Activated naive CD4-positive, alpha-beta T cell treated with anti-CD3 and anti-CD28 coated beads, Interleukin-2, amount 50 U/mL, for 24 hours (primary cell): ENCODE data around the gene UHMK1.
"Not testable (repeated sequence)": the region's sequence is repeated elsewhere in the genome, so short reads cannot be mapped to it uniquely, and the experiment has no call there.

Experiments used
- H3K27ac Mint-ChIP-seq: one replicate; pipeline ENCODE4 v1.8.0; 2021; ENCODE audit warnings: mild to moderate bottlenecking, mixed read lengths
- H3K27me3 Mint-ChIP-seq: one replicate; pipeline ENCODE4 v1.8.0; 2021; ENCODE audit warnings: mixed read lengths
- H3K36me3 Mint-ChIP-seq: one replicate; pipeline ENCODE4 v1.8.0; 2021; ENCODE audit warnings: mixed read lengths
- H3K4me1 Mint-ChIP-seq: one replicate; pipeline ENCODE4 v1.8.0; 2021; ENCODE audit warnings: mixed read lengths
- H3K4me3 Mint-ChIP-seq: one replicate; pipeline ENCODE4 v1.8.0; 2021; ENCODE audit warnings: mild to moderate bottlenecking, mixed read lengths
- H3K9me3 Mint-ChIP-seq: one replicate; pipeline ENCODE4 v1.8.0; 2021; ENCODE audit warnings: mixed read lengths

The UHMK1 gene

GRCh38 chr1:162497723-162498495 lies at the start of gene UHMK1:
UHMK1 (plus strand) TSS chr1:162497818; CDS start chr1:162498001, 183 bp downstream.
- peaks cover 2% of the 10 kb centered on the region for H3K36me3 Mint-ChIP-seq
- H3K9me3 Mint-ChIP-seq, result no peaks in the 10 kb centered on the region
- H3K27ac Mint-ChIP-seq, result peak within 1 kb of the TSS; percentile 96
- H3K4me1 Mint-ChIP-seq, result peaks cover 37% of the 10 kb centered on the region
- H3K27me3 Mint-ChIP-seq, result no peaks in the 10 kb centered on the region
- H3K4me3 Mint-ChIP-seq, result peak within 1 kb of the TSS; percentile 98

- not testable (repeated sequence) for H3K36me3 Mint-ChIP-seq, H3K4me3 Mint-ChIP-seq, H3K27me3 Mint-ChIP-seq, H3K9me3 Mint-ChIP-seq, H3K4me1 Mint-ChIP-seq, H3K27ac Mint-ChIP-seq
Measured at GRCh38 chr1:162454361-162454760, 43.3 kb upstream of the UHMK1 start.

- Mint-ChIP-seq H3K4me1 (no peaks in the 10 kb centered on the region), H3K9me3 (no peaks in the 10 kb centered on the region), H3K36me3 (no peaks in the 10 kb centered on the region), H3K4me3 (no peak overlapping the region), H3K27ac (no peak overlapping the region), H3K27me3 (peaks cover 7% of the 10 kb centered on the region)
Measured at GRCh38 chr1:162456323-162456722, 41.3 kb upstream of the UHMK1 start.

- Mint-ChIP-seq H3K9me3 (no peaks in the 10 kb centered on the region), H3K4me1 (no peaks in the 10 kb centered on the region), H3K27me3 (peaks cover 5% of the 10 kb centered on the region), H3K36me3 (no peaks in the 10 kb centered on the region), H3K4me3 (no peak overlapping the region), H3K27ac (no peak overlapping the region)
Measured at GRCh38 chr1:162458236-162458635, 39.4 kb upstream of the UHMK1 start.

GRCh38 chr1:162462425-162462824 lies 35.2 kb upstream of the UHMK1 start:
- not testable (repeated sequence) for H3K4me1 Mint-ChIP-seq, H3K27me3 Mint-ChIP-seq, H3K36me3 Mint-ChIP-seq, H3K27ac Mint-ChIP-seq, H3K4me3 Mint-ChIP-seq
- H3K9me3 Mint-ChIP-seq, result peaks cover 10% of the 10 kb centered on the region

GRCh38 chr1:162463021-162463420 lies 34.6 kb upstream of the UHMK1 start:
- peaks cover 10% of the 10 kb centered on the region for H3K9me3 Mint-ChIP-seq
- H3K4me3 Mint-ChIP-seq, result no peak overlapping the region
- H3K4me1 Mint-ChIP-seq, result no peaks in the 10 kb centered on the region
- no peaks in the 10 kb centered on the region for H3K36me3 Mint-ChIP-seq
- no peaks in the 10 kb centered on the region for H3K27me3 Mint-ChIP-seq
- H3K27ac Mint-ChIP-seq, result no peak overlapping the region

GRCh38 chr1:162466797-162467196 lies 30.8 kb upstream of the UHMK1 start:
- Mint-ChIP-seq H3K9me3 (peaks cover 10% of the 10 kb centered on the region), H3K36me3 (no peaks in the 10 kb centered on the region), H3K4me3 (no peak overlapping the region), H3K27me3 (peaks cover 5% of the 10 kb centered on the region), H3K27ac (peak overlapping the region; percentile 26), H3K4me1 (no peaks in the 10 kb centered on the region)

GRCh38 chr1:162470216-162470615 lies 27.4 kb upstream of the UHMK1 start:
- peaks cover 10% of the 10 kb centered on the region for H3K9me3 Mint-ChIP-seq
- no peak overlapping the region for H3K27ac Mint-ChIP-seq
- no peaks in the 10 kb centered on the region for H3K4me1 Mint-ChIP-seq
- peaks cover 3% of the 10 kb centered on the region for H3K36me3 Mint-ChIP-seq
- H3K27me3 Mint-ChIP-seq, result peaks cover 6% of the 10 kb centered on the region
- no peak overlapping the region for H3K4me3 Mint-ChIP-seq

- Mint-ChIP-seq H3K27ac (no peak overlapping the region), H3K4me1 (no peaks in the 10 kb centered on the region), H3K9me3 (peaks cover 14% of the 10 kb centered on the region), H3K36me3 (peaks cover 3% of the 10 kb centered on the region), H3K4me3 (no peak overlapping the region), H3K27me3 (peaks cover 6% of the 10 kb centered on the region)
Measured at GRCh38 chr1:162471290-162471853, 26.2 kb upstream of the UHMK1 start.

- peaks cover 2% of the 10 kb centered on the region for H3K27me3 Mint-ChIP-seq
- H3K4me3 Mint-ChIP-seq, result no peak overlapping the region
- H3K9me3 Mint-ChIP-seq, result peaks cover 10% of the 10 kb centered on the region
- H3K4me1 Mint-ChIP-seq, result no peaks in the 10 kb centered on the region
- peaks cover 7% of the 10 kb centered on the region for H3K36me3 Mint-ChIP-seq
- H3K27ac Mint-ChIP-seq, result no peak overlapping the region
Measured at GRCh38 chr1:162475089-162475488, 22.5 kb upstream of the UHMK1 start.

GRCh38 chr1:162475539-162476185 lies 22.0 kb upstream of the UHMK1 start:
- no peaks in the 10 kb centered on the region for H3K4me1 Mint-ChIP-seq
- no peak overlapping the region for H3K4me3 Mint-ChIP-seq
- peaks cover 2% of the 10 kb centered on the region for H3K27me3 Mint-ChIP-seq
- H3K36me3 Mint-ChIP-seq, result peaks cover 7% of the 10 kb centered on the region
- no peak overlapping the region for H3K27ac Mint-ChIP-seq
- peaks cover 10% of the 10 kb centered on the region for H3K9me3 Mint-ChIP-seq

- peaks cover 7% of the 10 kb centered on the region for H3K36me3 Mint-ChIP-seq
- peaks cover 1% of the 10 kb centered on the region for H3K27me3 Mint-ChIP-seq
- H3K9me3 Mint-ChIP-seq, result peaks cover 10% of the 10 kb centered on the region
- H3K4me3 Mint-ChIP-seq, result no peak overlapping the region
- H3K27ac Mint-ChIP-seq, result no peak overlapping the region
- H3K4me1 Mint-ChIP-seq, result no peaks in the 10 kb centered on the region
Measured at GRCh38 chr1:162476620-162477019, 21.0 kb upstream of the UHMK1 start.

- Mint-ChIP-seq H3K9me3 (no peaks in the 10 kb centered on the region), H3K27ac (no peak overlapping the region), H3K27me3 (peaks cover 7% of the 10 kb centered on the region), H3K4me1 (no peaks in the 10 kb centered on the region), H3K4me3 (no peak overlapping the region), H3K36me3 (no peaks in the 10 kb centered on the region)
Measured at GRCh38 chr1:162485236-162485635, 12.4 kb upstream of the UHMK1 start.

GRCh38 chr1:162487241-162487640 lies 10.4 kb upstream of the UHMK1 start:
- Mint-ChIP-seq H3K9me3 (no peaks in the 10 kb centered on the region), H3K36me3 (no peaks in the 10 kb centered on the region), H3K27ac (no peak overlapping the region), H3K4me3 (no peak overlapping the region), H3K27me3 (peaks cover 9% of the 10 kb centered on the region), H3K4me1 (no peaks in the 10 kb centered on the region)

GRCh38 chr1:162488219-162488618 lies 9.4 kb upstream of the UHMK1 start:
- Mint-ChIP-seq H3K4me1 (no peaks in the 10 kb centered on the region), H3K27ac (no peak overlapping the region), H3K27me3 (peaks cover 9% of the 10 kb centered on the region), H3K9me3 (no peaks in the 10 kb centered on the region), H3K4me3 (no peak overlapping the region), H3K36me3 (no peaks in the 10 kb centered on the region)

GRCh38 chr1:162495531-162496233 lies 1.9 kb upstream of the UHMK1 start:
- Mint-ChIP-seq H3K4me1 (peaks cover 31% of the 10 kb centered on the region), H3K4me3 (peak overlapping the region; percentile 19), H3K27ac (peak overlapping the region; percentile 19)
- not testable (repeated sequence) for H3K27me3 Mint-ChIP-seq, H3K9me3 Mint-ChIP-seq, H3K36me3 Mint-ChIP-seq
